Activated CD8-positive, alpha-beta T cell treated with anti-CD3 and anti-CD28 coated beads for 36 hours (primary cell): ENCODE data around the gene XCL2. TPM values are rescaled to one million over a fixed set of nuclear protein-coding genes. Genes with fewer than 3 reads are reported as not detected.
A peak's percentile ranks its signal among the peaks of the same experiment; 100 is the strongest.

Experiments
- ATAC-seq: fragments of 200-7000 bp; cut with Tn5 transposase; one replicate; pipeline ENCODE4 v1.10.0; 2021; ENCODE audit warnings: mild to moderate bottlenecking, moderate library complexity
- CTCF ChIA-PET: fragments of 350-600 bp; sonication (Branson Sonifier 250); formaldehyde crosslinking; loops from one replicate; lab custom pipeline; 2021; ENCODE audit warnings: antibody characterized with exemption; lab: Charles Lee
- POLR2A ChIA-PET: fragments of 350-600 bp; sonication (Branson Sonifier 250); formaldehyde crosslinking; loops from one replicate; lab custom pipeline; 2021; ENCODE audit warnings: antibody characterized with exemption; lab: Charles Lee
- DNase-seq: peaks from one replicate; pipeline ENCODE4 v3.0.0-alpha.2; 2020
- H3K27ac Mint-ChIP-seq: one replicate; pipeline ENCODE4 v1.8.0; 2021; ENCODE audit warnings: mild to moderate bottlenecking, mixed read lengths
- H3K27me3 Mint-ChIP-seq: one replicate; pipeline ENCODE4 v1.8.0; 2021; ENCODE audit warnings: mixed read lengths
- H3K36me3 Mint-ChIP-seq: one replicate; pipeline ENCODE4 v1.8.0; 2021; ENCODE audit warnings: low read depth, mixed read lengths
- H3K4me1 Mint-ChIP-seq: one replicate; pipeline ENCODE4 v1.8.0; 2021; ENCODE audit warnings: low read depth, mixed read lengths
- H3K4me3 Mint-ChIP-seq: one replicate; pipeline ENCODE4 v1.8.0; 2021; ENCODE audit warnings: mild to moderate bottlenecking, moderate library complexity, mixed read lengths
- H3K9me3 Mint-ChIP-seq: one replicate; pipeline ENCODE4 v1.8.0; 2021; ENCODE audit warnings: mixed read lengths
- CTCF ChIP-seq: fragments of 200-600 bp; IDR thresholded peaks from one replicate; pipeline ENCODE4 v1.8.0; 2022; ENCODE audit warnings: antibody characterized with exemption, mild to moderate bottlenecking
- intact Hi-C: fragments of 100-400 bp; cut with micrococcal nuclease; formaldehyde crosslinking; loops from one replicate; pipeline ENCODE4 v1.10.0; 2022
- total RNA-seq, 2 experiments: library from RNA; stranded (reverse); gene quantifications; one replicate each; pipeline ENCODE4 v1.2.3, GENCODE V29; 2021

Gene XCL2
- total RNA-seq, 2 experiments from 2014 or later, result 188 to 191 TPM

- Mint-ChIP-seq H3K4me1 (peaks cover 71% of the 10 kb centered on the region), H3K27ac (peak overlapping the region; percentile 14), H3K27me3 (no peaks in the 10 kb centered on the region), H3K36me3 (no peaks in the 10 kb centered on the region), H3K4me3 (no peak overlapping the region), H3K9me3 (no peaks in the 10 kb centered on the region)
- ATAC-seq (peak; percentile 77), DNase-seq (peak; percentile 66)
- CTCF ChIA-PET, result interaction anchor here (1.0 to 1.5 kb wide), 3 partner anchors 65 to 162 kb away, joined by 3 to 5 read pairs (median 4); no protein-coding TSS in a partner anchor
- POLR2A ChIA-PET, result interaction anchor here (1.1 kb wide), 1 partner anchor 37 kb away, joined by 3 read pairs; no protein-coding TSS in a partner anchor
- intact Hi-C loops, result no loop called here
- no peak for TF ChIP-seq CTCF
Observed at GRCh38 chr1:168504064-168504837, 39.5 kb downstream of the XCL2 start.

- Mint-ChIP-seq H3K27ac (no peak overlapping the region), H3K36me3 (no peaks in the 10 kb centered on the region), H3K9me3 (no peaks in the 10 kb centered on the region), H3K27me3 (no peaks in the 10 kb centered on the region), H3K4me1 (peaks cover 49% of the 10 kb centered on the region), H3K4me3 (no peak overlapping the region)
- ChIA-PET CTCF (no interaction called here), POLR2A (no interaction called here)
- TF ChIP-seq CTCF, result no peak
- ATAC-seq, result peak; percentile 63
- no peak for DNase-seq
- intact Hi-C loops, result no loop called here
Observed at GRCh38 chr1:168499688-168500049, 44.1 kb downstream of the XCL2 start.

- no peaks in the 10 kb centered on the region for H3K27me3 Mint-ChIP-seq
- no peaks in the 10 kb centered on the region for H3K36me3 Mint-ChIP-seq
- no peak for DNase-seq
- ATAC-seq, result peak; percentile 14
- intact Hi-C loops, result no loop called here
- H3K4me1 Mint-ChIP-seq, result peaks cover 44% of the 10 kb centered on the region
- POLR2A ChIA-PET, result no interaction called here
- no peak overlapping the region for H3K4me3 Mint-ChIP-seq
- H3K9me3 Mint-ChIP-seq, result no peaks in the 10 kb centered on the region
- no peak overlapping the region for H3K27ac Mint-ChIP-seq
- CTCF ChIA-PET, result no interaction called here
- TF ChIP-seq CTCF, result no peak
Observed at GRCh38 chr1:168498956-168499687, 44.7 kb downstream of the XCL2 start.

- ChIA-PET CTCF (no interaction called here), POLR2A (interaction anchor here (1.0 kb wide), 1 partner anchor 11 kb away, joined by 3 read pairs; no protein-coding TSS in a partner anchor)
- intact Hi-C loops, result no loop called here
- Mint-ChIP-seq H3K27ac (no peak overlapping the region), H3K36me3 (no peaks in the 10 kb centered on the region), H3K9me3 (no peaks in the 10 kb centered on the region), H3K27me3 (no peaks in the 10 kb centered on the region), H3K4me1 (peaks cover 35% of the 10 kb centered on the region), H3K4me3 (no peak overlapping the region)
- no peak for TF ChIP-seq CTCF
- ATAC-seq (no peak), DNase-seq (no peak)
Observed at GRCh38 chr1:168498159-168498631, 45.6 kb downstream of the XCL2 start.
